Glomerular endothelial cell (primary cell): Measurements from ENCODE around the gene MRPS23. TPM values are rescaled to one million over a fixed set of nuclear protein-coding genes. Genes with fewer than 3 reads are reported as not detected.
"Not testable (repeated sequence)": the region's sequence is repeated elsewhere in the genome, so short reads cannot be mapped to it uniquely, and the experiment has no call there.

Experiments
- DNase-seq: peaks from one replicate; pipeline ENCODE4 v3.0.0-alpha.2; 2011; ENCODE audit warnings: low read depth, low spot score; ENCODE audit errors: extremely low read depth
- total RNA-seq: library from RNA; depleted of rRNA; stranded (reverse); fragments of >200 nt; gene quantifications from 2 replicates; pipeline ENCODE4 v1.2.3, GENCODE V29; 2015

MRPS23 gene
- total RNA-seq, 1 donor from 2014 or later = 23.3 TPM

DNA sequence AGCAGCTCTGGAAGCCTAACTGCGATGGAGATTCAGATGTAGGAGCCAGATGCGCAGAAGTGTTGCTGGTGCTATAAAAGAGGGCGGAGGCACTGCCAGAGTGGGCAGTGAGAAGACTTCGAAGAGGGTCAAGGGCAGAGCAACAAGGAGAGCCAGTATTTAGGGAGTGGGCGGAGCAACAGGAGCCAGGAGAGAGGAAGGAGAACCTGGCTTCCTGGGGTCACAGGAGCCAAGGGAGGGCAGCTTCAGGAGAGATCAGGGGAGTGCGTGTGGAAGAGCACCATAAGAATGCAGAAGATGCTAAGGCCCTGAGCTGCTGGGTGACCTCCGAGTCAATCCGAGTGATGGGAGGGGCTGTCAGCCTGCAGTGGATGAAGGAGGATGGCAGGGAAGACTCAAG is 14.4 kb upstream of the MRPS23 start:
- DNase-seq = no peak

DNA sequence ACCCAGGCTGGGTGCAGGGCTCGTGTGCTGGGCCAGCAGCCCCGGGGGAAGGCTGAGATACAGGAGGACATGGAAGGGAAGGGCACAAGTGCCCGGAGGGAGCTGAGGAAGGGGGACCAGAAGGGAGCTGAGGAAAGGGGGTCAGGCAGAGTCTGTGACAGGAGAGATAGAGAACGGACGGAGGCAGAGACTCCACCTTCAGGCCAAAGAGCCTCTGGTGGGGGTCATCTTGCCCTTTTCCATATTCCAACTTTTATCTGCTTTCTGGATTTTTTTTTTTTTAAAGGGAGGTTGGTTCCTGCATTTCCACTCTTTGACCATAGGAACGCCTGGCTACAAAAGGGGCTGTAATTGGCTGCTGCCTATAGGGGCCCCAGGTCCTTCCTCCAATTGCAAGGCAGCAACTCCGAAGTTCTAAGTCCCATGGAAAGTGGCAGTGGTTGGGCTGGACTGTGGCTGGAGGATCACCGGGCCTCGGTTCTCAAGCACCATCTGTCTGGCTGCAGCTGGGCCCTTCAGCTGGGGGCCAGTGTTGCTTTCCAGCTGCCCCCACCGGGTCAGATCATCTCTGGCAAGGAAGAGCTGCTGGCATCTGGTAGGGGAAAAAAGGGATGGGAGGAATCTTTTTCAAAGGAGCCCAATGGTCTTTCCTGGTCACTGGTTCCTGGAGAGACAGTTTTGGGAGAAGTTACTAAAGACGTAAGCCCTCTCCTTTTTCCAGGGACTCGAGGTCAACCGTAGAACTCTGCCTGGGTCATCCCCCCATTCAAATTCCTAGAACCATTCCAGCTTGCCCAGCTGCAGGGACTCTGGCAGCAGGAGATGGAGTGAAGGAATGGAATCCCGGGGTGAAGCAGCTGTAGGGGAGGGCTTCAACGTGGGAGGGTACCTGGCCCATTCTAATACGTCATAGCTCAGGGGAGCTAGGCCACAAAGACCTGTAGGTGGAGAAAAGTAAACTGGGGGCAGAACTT is 13.1 kb upstream of the MRPS23 start:
- no peak for DNase-seq

DNA sequence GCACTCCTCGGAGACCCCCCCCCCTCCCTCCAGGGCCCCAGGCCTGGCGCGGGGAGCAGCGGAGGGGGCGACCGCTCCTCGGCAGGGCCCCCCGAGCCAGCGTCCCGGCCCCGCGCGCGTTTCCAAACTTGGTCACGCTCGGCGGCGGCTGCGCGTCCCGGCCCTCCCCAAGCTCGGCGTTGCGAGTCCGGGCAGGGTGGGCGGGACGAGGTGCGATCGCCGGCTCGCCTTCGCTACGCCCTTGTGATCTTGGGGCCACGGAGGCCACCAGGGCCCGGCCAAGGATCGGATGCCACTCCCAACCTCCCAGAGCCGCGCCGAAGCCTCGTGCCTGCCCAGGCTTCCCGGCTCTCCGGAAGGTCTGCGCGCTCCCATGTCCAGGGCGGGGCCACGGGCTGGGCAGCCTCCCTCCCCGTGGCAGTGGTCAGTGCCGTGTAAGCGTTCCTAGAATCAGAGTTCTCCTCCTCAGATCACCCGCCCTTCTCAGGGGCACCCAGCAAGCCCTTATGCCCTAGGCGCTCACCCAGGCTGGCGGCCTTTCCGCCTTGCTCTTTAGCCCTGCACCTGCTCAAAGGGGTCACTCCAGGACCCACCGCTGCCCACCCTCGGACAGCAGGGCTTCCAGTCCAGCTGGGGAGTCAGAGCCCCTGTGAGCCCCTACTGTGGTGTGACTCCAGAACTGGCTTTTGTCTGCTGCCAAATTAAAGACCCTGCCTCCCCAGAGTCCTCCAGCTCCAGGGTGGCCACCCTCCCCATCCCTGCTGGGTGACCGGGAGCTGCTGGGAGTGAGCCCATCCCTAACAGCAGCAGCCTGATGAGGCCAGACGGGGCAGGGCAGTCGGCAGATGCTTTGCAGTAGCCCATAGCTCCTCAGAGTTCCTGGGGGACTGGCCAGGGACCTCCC is 12.2 kb upstream of the MRPS23 start:
- DNase-seq = no peak

DNA sequence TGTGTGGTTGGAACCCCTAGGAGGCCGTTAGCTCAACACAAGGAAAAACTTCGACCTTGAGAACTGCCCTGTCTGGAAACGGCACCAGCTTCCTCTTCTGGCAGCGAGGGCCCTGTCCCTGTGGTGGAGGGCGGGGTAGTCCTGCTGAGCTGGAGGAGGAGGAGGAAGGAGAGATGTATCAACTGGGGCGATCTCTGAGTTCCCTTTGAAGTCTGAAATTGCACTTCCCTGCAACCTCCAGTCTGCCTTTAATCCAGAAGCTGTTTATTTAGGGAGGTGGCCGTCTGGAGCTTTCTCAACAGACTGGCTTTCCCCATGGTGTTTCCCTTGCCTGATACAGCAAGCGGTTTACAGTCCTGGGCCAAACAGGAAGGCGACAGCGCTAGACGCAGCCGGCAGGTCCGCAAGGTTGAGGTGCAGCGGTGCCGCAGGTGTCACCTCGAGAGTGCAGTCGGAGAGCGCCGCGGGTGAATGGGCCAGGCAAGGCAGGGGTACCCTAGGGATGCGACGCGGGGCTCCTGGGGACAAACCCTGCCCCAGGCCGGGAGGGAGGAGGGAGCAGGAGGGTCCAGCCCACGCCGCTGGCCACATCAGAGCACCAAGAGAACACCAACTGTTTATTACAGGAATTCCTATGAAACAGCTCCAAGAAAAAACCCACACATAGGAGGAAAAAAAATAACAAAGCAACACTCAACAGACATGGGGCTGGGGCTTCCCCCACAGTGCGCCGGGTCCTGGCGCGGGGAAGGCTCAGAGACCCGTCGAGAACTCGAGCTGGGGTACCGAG is 11.4 kb upstream of the MRPS23 start:
- DNase-seq = no peak

DNA sequence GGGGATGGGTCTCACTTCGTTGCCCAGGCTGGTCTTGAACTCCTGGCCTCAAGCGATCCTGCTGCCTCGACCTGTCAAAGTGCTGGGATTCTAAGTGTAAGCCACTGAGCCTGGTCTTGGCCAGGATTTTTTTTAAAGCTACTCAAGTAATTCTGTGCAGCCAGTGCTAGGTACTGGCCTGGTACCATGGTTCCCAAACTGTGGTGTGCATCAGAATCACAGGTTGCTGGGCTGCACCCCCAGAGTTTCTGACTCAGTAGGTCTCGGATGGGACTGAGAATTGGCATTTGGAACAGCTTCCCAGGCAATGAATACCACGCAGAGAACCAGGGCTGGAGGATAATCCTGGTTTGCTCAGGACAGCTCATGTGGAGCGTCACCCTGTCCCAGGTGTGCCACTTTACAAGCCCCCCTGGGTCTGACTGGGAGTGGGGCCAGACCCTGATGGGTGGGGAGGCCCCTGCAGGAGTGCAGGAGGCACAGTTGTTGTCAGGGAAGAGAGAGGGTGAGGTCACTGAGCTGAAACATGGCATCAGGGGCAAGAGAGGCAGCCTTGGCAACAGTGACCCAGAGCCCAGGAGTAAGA is 10.7 kb upstream of the MRPS23 start:
- no peak for DNase-seq

DNA sequence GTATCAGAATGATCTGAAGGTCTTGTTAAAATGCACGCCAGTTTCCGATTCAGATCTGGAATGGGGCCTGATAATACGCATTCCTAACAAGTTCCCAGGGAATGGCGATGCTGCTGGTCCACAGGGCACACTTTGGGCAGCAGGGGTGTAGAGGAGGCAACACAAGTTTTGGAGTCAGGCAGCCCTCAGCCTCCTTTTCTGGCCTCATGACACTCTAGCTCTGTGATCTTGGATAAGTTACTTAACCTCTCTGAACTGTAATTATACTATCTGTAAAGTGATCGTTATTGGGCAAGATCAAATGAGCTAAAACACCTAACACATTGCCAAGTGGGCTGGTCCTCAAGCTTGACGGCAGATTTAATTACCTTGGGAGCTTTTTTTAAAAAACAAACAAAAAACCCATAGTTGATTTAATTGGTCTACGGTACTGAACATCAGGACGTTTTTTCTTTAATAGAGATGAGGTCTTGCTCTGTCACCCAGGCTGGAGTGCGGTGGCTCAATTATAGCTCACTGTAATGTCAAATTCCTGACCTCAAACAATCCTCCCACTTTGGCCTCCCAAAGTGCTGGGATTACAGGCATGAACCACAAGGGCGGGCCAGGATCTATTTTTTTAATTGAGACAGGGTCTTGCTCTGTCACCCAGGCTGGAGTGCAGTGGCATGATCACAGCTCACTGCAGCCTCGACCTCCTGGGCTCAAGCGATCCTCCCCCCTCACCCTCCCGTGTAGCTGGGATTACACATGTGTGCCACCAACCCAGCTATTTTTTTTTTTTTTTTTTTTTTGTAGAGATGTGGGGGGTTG is 10.0 kb upstream of the MRPS23 start:
- DNase-seq = no peak

DNA sequence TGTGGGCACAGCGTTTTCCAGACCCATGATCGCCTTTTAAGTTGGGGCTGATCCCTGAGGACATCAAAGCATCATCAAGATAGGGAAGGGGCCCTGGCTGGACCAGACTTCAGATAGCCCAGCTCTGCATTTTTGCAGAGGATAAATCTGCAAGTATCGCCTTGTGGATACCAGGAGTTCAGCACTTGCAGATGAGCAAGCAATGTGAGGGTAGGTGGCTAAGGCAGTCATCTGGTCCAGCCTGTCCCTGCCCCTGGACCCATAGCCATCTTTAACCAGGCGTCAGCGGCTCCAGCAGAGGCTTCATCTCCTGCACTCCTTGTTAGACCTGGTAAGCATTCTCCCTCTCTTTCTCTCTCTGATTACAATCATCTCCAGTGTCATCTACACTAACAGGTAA is 9.0 kb upstream of the MRPS23 start:
- no peak for DNase-seq

DNA sequence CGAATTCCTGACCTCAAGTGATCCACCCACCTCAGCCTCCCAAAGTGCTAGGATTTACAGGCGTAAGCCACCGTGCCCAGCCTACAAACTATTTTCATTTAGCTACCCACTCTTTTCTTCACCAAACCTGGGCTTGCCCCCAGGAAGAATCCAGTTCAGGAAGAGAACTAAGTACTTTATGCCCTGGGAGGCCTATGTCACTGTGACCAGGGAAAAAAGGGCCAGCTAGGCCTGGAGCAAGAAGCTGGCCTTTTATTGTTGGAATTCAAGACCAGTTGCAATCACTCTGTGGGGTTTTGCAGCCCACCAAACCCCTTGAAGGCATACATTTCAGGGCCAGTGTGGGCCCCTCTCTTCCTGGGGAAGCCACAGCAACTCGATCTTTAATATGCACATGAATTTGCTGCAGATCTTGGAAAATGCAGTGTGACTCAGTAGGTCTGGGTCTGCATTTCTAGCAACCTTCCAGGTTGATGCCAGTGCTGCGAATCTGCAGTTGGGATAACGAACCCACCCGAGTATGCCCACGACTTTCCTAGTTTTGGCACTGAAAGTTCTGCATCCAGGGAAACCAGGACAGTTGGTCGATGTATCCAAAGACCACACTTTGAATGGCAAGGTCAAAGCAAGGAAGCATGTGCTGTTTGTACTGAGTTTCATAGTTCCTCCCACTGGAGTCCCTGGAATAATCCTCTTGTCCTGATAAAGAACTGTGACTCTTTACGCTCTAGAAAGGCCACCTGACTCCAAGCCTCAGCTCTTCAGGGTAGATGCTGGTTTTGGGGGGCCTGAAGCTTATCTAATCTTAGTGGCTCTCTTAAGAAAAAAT is 7.2 kb upstream of the MRPS23 start:
- DNase-seq = no peak

DNA sequence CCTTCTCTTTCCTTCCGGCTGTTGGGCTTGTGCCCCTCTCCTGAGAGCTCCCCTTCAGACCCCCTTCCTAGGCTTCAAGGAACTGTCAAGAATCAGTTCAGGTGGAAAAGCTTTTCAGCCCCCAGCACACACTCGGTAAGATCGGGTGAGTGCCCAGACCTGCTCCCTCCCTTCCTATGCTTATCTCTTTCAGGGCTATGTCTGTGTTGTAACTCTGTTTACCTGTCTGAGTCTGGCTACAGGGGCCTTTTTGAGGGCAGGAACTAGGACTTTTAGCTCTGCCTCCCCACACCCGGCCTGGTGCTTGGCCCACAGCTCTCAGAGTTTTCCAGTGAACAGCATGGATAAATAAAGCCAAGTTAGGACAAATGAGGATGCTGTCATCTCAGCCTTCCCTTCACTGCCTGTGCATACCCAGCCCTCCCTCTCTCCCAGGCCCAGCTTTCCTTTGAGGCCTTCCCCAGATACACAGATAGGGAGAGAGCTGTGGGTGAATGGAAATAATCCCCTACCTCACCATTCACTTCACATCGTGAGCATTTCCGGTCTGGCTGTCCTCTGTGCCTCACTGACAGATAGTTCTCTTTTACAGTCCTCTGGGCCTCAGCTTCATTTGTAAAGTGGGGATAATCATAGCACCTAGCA is 5.7 kb upstream of the MRPS23 start:
- no peak for DNase-seq

DNA sequence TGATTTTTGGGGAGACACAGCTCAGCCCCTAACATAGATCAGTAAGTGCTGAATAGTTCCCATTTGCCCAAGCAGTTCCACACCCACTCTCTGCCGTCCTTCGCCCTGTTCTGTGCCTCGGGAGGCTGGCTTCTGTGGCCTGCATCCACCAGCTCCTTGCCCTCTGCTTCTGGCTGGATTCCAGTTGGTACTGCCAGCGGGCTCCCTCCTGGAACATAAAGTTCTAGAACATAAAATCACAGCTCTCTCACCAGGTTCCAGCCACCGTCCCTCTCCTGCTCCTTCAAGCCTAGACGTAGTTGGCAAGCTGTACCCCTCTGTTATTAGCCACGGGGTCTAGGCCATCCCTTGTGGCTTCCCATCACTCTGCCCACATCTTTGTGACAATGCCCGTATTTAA is 3.9 kb upstream of the MRPS23 start:
- DNase-seq = no peak

DNA sequence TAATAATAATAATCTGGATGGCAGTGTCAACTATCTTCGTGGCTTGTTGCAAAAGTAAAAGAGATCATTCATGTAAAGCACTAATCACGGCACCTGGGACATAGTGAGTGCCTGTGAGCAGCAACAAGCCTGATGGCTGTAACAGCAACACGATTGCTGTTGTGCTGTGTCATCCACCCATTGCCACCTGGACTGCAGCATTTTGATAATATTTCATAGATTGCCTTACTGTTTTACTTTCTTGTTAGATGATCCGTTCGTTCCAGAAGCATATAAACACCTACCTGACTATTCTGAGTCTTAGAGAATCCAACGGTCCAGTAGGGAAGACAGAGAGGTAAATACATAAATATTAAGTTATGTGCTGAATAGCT is 3.1 kb upstream of the MRPS23 start:
- no peak for DNase-seq

DNA sequence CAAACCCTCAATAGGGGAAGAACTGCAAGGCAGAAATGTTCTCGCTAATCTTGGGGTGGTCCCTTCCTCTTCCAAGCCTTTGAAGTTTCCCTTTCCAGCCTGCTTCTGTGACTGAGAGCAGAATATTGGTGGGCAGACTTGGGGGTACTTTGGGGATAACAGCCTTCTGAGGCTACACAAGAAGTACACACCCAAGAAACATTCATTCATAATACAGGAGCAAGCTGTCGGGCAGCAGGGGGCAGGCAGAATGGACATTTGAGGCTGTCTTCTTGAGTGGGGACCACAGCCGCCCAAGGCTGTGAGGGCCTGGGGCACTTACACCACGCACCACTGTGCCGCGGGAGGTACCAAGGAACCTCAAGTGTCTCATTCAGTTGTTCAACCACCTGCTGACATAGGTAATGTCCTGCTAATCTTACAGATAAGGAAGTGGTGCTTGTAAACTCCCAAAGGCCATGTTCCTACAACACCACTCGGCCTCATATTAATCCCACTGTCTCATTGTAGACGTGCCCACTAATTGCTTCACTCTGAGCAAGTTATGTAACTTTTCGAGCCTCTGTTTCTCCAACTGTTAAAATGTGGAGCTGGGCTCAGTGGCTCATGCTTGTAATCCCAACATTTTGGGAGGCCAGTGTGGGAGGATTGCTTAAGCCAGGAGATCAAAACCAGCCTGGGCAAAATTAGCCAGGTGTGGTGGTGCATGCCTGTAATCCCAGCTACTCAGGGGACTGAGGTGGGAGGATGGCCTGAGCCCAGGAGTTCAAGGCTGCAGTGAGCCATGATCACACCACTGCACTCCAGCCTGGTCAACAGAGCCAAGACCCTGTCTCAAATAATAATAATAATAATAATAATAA is 2.5 kb upstream of the MRPS23 start:
- no peak for DNase-seq

DNA sequence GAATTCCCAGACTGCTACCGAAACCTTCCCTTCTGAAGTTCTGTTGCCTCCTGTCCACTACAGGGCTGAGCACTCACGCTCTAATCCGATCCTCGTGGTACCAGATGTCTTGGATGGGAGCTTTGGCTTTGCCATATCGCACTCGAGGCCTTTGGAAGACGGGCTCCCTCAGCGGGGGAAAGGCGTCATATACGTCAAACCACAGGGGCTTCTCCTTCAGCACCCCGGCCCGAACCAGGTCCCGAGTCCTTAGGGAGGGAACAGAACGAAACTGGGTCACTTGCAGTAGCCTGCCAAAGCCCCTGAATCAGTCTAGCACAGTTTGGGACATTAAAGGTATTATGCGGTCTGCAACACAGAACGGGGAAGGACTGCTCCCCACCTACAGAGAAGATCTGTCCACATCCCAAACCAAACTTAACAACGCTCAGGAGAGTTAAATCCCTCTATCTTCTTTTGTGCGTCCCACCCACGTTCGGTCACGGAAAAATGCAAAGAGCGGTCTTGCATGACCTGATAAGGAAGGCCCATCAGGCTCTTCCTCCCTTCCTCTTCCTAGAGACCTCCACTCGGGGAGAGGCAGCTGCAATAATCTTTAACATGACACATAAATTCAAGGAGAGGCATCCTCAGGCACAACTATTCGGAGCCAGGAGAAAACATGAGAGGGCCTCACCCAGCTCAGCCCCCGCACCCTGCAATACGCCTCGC is 526 bp downstream of the MRPS23 start:
- DNase-seq = no peak

DNA sequence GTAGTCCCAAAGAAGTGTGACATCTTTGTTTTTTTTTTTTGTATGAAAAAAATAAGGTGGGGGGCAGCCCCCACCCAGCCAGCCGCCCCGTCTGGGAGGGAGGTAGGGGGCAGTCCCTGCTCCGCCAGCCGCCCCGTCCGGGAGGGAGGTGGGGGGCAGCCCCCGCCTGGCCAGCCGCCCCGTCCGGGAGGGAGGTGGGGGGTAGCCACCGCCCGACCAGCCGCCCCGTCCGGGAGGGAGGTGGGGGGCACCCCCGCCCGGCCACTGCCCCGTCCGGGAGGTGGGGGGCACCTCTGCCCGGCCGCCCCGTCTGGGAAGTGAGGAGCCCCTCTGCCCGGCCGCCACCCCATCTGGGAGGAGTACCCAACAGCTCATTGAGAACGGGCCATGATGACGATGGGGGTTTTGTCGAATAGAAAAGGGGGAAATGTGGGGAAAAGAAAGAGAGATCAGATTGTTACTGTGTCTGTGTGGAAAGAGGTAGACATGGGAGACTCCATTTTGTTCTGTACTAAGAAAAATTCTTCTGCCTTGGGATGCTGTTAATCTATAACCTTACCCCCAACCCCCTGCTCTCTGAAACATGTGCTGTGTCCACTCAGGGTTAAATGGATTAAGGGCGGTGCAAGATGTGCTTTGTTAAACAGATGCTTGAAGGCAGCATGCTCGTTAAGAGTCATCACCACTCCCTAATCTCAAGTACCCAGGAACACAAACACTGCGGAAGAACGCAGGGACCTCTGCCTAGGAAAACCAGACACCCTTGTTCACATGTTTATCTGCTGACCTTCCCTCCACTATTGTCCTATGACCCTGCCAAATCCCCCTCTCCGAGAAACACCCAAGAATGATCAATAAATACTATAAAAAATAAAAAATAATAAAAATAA is 3.5 kb downstream of the MRPS23 start:
- DNase-seq = not testable (repeated sequence)

DNA sequence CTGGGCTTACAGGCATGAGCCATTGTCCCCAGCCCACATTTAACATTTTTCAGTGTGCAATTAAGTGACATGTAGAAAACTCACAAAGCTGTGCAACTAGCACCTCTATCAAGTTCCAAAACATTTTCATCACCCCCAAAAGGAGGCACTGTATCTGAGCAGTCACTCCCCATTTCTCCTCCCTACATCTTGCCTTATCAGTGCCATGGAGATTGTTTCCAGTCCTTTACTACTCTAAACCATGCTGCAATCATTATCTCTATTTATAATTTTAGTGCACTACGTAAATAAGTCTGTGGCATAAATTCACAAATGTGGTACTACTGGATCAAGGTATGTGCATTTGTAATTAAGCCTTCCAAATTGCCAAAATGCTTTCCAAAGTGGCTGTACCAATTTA is 7.6 kb downstream of the MRPS23 start:
- DNase-seq = no peak

DNA sequence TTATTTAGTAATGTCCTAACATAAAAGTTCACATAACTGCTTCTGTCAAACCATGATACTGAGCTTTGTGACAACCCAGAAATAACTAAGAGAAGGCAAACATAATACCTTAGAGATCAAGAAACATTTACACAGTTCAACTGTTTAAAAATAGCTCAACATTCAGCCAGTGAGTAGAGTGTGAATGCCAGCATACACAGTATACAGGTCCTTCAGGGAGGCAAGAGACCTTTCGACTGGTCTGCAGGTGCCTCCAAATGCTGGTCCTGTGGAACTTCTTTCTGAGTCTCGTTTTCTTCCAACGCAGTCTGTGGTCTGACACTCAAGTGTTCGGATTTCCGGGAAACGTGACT is 10.3 kb downstream of the MRPS23 start:
- no peak for DNase-seq
